Measurements from ENCODE around the gene KCTD2.
A peak's percentile ranks its signal among the peaks of the same experiment; 100 is the strongest.
"Not testable (repeated sequence)": the region's sequence is repeated elsewhere in the genome, so short reads cannot be mapped to it uniquely, and the experiment has no call there.

KCTD2 gene

DNA sequence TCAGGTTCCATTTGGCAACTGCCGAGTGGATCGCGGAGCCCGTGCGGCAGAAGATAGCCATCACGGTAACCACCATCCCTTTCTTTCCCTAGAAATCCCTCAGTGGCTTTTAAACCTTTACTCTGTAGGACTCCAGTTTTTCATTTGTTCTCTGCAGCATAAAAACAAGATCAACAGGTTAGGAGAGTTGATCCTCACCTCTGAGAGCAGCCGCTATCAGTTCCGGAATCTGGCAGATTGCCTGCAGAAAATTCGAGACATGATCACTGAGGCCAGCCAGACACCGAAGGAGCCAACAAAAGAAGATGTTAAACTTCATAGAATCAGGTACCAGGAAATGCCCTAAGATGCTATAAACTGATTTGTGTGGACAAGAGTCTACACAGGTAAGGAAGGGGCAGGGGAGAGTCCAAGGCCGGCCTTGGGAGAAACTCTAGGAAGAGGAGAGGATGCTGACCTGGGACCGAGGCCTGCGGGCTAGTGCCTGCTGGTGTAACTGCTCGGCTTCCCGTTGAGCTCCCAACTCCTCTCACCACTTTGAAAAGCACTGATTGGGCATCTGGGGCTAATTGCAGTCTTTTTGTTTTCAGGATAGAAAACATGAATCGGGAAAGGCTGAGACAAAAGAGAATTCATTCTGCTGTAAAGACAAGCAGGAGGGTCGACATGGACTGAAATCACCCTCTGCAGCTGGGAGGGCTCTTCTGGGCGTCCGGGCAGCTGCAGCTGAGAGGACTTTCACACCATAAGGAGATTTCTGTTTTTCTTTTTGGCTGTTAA is 26.5 kb upstream of the KCTD2 start:
- DNase-seq (ENCODE audit: low read depth): no peak

DNA sequence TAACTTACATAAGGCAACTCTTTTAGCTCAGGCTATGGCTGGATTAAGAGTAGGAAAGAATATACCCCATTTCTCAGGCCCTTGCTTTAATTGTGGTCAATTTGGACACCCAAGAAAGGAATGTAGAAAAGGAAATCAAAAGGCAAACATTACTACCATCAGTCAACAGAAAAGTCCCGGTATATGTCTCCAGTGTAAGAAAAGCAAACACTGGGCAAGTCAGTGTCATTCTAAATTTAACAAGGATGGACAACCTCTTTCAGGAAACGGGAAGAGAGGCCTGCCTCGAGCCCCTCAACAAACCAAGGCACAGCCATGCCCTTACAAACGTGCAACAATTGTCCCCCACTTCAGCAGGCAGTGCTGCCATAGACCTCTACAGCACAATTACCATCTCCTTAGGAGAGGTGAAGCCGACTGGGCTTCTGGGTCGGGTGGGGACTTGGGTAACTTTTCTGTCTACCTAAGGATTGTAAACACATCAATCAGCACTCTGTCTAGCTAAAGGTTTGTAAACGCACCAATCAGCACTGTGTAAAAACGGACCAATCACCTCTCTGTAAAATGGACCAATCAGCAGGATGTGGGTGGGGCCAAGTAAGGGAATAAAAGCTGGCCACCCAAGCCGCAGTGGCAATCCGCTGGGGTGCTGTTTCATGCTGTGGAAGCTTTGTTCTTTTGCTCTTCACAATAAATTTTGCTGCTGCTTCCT is 22.2 kb upstream of the KCTD2 start:
- no peak for DNase-seq (ENCODE audit: low read depth)

DNA sequence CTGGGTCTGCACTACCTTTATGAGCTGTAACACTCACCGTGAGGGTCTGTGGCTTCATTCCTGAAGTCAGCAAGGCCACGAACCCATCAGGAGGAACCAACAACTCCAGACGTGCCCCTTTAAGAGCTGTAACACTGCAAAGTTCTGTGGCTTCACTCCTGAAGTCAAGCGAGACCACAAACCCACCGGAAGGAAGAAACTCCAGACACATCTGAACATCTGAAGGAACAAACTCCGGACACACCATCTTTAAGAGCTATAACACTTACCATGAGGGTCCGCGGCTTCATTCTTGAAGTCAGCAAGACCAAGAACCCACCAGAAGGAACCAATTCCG is 21.7 kb upstream of the KCTD2 start:
- not testable (repeated sequence) for DNase-seq (ENCODE audit: low read depth)

DNA sequence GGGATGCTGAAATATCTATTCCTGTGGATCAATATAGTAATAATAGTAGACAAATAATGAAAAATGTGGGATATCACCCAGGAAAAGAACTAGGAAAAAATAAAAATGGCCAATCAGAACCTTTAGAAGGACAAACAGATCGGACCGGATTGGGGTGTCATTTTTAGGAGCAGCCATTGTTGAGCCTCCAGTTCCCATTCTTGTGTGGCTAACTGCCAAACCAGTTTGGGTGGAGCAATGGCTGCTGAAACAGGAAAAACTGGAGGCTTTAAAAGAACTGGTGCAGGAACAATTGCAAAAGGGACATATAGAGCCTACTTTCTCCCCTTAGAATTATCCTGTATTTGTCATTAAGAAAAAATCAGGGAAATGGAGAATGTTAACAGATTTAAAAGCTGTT is 20.4 kb upstream of the KCTD2 start:
- not testable (repeated sequence) for DNase-seq (ENCODE audit: low read depth)

DNA sequence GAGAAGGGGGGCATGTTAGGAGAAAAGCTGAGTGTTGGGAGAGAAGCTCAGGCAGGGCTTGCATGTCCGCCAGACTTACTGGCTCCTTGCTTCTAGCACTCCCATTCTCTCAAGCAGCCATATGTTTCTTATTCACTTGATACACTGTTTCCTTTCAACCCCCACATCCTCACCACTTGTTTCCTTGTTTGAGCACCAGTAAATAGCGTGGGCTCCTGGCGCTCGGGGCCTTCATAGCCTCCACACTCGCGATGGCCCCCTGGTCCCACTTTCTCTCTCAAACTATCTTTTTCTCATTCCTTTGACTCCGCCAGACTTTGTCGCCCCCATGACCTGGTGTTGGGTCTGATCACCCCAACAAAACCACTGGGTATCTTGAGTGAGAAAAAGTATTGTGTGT is 16.9 kb upstream of the KCTD2 start:
- no peak for DNase-seq (ENCODE audit: low read depth)

DNA sequence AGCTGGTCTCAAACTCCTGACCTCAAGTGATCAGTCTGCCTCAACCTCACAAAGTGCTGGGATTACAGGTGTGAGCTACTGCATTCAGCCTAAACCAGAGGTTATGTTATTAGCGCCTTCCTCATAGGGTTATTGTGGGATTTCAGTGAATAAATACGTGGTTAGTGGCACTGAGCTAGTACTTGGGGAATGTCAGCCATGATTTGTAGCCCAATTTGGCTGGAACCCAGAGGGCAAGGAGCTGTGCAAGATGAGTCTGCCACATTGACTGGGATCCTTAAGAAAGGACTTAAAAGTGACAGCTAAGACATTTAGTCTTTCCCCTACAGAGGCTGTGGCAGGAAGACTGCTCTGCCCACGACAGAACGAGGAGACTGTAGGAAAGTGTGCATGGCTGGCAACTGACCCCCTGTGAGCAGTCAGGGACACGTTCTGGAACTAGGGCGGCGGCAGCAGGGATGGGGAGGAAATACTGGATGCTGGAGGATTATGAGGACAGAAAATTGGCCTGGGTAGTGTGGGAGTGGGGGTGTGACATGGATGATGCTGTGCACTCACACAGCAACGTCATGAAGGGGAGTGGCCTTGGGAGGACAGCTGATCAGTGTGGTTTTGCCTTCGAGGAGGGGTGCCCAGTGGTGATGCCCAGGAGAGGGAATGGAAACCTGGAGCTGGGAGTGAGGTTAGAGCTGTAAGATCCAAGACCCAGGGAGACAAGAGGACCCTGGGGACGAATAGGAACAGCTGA is 14.9 kb upstream of the KCTD2 start:
- DNase-seq (ENCODE audit: low read depth): no peak

DNA sequence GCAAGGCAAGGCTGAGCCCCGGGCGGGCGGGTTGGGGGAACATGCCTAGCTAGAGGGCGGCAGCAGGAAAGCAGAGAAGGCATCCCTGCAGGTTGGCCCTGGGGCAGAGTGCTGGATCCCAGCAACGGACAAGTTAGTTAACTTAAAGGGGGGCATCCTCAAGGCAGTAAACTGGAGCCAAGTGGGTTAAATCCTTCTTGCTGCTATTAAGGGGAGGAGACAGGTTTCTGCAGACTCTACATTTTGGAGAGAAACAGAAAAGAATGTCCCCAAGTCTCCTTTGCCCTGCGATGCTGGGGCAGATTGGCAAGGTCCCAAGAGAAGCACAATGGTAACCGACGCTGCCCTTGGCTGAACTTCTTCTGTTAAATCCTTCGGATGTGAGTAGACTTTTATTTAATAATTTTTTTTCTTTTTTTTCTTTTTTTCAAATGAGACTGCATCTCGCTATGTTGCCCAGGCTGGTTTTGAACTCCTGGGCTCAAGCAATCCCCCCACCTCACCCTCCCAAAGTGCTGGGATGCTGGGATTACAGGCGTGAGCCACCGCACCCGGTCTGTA is 14.2 kb upstream of the KCTD2 start:
- no peak for DNase-seq (ENCODE audit: low read depth)

DNA sequence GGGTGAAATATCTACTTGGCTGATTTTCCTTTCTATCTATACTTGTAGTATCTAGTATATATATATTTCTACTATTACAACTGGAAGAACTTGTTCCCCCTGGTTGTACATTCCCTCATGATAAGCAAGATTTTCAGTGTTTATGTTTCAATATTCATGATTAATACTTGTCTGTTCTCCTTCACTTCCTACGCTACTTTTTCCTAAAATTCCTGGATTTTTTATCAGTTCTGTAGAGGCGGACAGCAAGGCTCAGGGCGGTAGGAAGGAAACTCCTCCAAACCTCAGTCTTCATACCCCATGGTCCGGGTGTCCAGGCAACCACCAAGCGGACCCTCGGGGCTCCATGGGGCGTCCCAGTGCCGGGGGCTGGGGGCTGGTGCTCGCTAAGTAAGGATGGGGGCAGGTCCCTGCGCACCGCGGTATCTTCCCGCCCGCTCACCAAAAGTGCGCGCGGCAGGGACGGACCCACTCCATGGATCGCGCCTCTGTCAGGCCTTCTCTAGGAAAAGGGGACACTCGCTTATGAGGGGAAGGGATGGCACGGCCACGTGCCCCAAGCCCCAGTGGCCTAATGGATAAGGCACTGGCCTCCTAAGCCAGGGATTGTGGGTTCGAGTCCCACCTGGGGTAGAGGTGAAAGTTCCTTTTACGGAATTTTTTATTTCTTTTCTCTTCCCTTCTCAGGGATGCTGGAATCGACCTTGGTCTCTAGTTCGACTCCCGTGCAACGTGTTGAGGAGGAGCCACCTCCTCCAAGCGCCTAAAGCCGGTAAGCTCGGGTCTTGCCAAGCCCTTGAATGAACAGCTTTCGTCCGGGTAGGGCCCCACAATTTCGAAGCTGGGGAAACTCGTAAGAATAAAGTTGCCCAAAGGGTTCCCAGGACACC is 13.4 kb upstream of the KCTD2 start:
- DNase-seq (ENCODE audit: low read depth): peak; percentile 92

DNA sequence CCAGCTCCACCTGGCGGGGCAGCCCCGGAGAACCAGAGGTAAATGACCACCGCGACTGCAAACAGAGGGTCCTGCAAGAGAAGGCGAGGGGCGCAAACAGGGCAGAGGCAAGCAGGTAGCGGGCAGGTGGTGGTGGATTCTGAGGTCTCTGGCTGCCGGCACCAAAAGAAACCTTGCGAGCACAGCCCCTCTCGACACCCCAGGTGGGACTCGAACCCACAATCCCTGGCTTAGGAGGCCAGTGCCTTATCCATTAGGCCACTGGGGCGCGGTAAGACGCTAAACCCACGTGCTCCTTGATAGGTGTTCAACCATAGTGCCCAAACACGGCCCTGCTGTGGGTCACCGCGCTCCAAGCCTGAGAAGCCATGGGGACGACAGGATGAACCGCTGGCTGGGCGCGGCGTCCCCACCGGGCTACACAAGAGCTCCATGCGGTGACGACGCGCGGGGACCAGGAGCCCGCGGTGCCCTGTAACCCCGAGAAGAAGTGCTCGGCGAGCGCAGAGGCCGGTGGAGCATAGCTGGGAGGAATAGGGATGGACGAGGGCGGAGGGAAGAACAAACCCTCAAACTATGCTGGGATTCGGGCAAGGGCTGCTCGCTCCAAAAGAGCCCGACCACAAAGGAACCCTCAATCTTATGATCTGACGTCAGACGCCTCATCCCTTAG is 12.7 kb upstream of the KCTD2 start:
- DNase-seq (ENCODE audit: low read depth): peak; percentile 92

DNA sequence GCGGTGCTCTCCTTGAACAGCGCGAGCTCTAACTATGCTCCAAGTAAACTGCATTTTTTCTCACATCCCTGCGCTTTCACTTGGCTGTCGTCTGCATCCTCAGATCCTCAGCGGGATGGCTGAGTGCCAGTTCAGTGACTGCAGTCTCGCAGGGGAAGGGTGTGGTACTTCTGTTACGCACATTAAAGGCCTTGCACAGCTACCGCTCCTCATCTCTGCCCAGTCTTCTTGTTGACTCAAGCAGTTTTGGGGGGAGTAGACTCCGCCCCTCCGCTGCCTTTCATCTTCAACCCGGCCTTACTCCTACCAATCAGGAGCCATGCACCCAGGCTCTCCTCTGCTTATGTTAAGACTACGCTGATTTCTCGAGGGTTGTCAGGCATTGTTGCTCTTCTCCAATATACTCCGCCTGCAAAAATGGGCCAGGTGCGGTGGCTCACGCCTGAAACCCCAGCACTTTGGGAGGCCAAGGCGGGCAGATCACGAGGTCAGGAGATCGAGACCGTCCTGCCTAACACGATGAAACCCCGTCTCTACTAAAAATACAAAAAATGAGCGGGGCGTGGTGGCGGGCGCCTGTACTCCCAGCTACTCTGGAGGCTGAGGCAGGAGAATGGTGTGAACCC is 10.3 kb upstream of the KCTD2 start:
- no peak for DNase-seq (ENCODE audit: low read depth)

DNA sequence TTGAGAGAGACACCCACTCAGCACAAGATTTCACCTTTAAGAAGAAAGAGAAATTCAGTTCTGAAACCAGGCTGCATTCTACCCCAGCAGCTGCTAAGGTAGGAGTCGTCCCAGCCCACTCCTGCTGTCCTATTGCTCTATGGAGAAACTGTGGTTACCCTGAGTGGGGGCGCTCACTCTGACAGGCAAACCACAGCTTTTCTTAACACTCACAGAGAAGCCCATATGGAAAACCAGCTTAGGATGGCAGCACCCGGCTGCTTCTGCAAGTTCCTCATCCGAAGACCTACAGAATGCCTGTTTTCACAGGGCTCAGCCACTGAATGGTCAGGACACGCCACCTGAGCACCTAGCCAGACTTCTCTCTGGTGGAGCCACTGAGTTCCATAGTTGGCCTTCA is 7.8 kb upstream of the KCTD2 start:
- no peak for DNase-seq (ENCODE audit: low read depth)

DNA sequence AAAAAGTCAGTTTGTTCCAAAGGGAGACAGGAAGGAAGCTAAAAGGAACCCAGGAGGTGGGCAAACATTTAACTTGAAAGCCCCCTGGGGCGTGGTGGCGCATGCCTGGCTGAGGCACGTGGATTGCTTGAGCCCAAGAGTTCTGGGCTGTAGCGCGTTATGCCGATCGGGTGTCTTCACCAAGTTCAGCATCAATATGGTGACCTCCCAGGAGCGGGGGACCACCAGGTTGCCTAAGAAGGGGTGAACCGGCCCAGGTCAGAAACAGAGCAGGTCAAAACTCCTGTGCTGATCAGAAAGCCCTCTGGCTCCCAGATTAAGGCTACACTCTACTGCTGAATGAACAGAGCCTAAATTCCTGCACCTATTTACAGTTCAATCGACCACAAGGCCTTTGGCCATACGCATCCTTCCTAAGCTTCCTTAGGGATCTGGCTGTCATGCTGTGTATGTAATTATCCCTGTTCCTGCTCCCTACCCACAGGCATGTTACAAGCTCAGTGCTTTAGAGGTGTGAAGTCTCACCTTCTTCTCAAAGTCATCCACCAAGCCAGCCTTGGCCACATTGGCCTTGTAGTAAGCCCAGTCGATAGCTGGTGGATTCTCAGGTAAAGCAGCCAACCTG is 5.3 kb upstream of the KCTD2 start:
- no peak for DNase-seq (ENCODE audit: low read depth)

DNA sequence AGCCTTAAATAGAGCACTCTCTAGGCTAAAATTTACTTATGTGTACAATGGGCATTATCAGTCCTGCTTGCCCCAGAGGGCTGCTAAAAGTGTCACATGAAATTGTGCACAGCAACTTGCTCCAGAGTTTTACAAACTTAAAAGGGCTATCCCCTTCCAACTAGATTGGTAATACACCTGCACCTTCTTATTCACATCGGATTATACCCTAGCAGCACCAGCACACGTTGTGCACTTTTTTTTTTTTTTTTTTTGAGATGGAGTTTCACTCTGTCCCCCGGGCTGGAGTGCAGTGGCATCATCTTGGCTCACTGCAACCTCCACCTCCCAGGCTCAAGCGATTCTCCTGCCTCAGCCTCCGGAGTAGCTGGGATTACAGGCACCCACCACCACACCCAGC is 3.2 kb upstream of the KCTD2 start:
- DNase-seq (ENCODE audit: low read depth): not testable (repeated sequence)

DNA sequence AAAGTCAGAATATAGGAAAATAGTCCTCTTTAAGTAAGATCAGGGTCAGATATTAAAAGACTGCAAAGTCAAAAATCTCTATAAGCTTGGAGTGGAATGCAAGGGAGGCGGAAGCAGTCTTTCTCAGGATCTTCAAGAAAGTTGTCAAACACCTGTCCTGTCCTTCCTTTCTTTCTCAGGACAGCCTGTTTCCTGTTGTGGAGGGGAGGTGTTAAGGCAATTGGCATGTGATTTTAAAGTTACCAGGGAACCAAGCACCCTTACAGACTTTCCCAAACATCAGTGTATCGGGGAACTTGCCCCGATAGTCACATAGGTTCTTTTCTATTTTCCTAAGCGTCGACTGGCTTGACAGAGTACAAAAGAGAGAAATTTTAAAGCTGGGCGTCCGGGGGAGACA is 2.3 kb upstream of the KCTD2 start:
- DNase-seq (ENCODE audit: low read depth): no peak

DNA sequence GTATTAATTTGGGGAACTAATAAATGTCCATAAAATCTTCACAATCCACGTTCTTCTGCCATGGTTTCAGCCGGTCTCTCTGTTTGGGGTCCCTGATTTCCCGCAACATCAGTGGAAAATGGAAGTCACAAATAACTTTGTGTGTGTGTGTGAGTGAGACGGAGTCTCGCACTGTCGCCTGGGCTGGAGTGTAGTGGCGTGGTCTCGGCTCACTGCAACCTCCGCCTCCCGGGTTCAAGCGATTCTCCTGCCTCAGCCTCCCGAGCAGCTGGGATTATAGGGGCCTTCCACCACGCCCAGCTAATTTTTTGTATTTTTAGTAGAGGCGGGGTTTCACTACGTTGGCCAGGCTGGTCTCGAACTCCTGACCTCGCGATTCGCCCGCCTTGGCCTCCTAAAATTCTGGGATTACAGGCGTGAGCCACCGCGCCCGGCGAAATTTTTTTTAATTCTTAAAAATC is 1.0 kb upstream of the KCTD2 start:
- not testable (repeated sequence) for DNase-seq (ENCODE audit: low read depth)

DNA sequence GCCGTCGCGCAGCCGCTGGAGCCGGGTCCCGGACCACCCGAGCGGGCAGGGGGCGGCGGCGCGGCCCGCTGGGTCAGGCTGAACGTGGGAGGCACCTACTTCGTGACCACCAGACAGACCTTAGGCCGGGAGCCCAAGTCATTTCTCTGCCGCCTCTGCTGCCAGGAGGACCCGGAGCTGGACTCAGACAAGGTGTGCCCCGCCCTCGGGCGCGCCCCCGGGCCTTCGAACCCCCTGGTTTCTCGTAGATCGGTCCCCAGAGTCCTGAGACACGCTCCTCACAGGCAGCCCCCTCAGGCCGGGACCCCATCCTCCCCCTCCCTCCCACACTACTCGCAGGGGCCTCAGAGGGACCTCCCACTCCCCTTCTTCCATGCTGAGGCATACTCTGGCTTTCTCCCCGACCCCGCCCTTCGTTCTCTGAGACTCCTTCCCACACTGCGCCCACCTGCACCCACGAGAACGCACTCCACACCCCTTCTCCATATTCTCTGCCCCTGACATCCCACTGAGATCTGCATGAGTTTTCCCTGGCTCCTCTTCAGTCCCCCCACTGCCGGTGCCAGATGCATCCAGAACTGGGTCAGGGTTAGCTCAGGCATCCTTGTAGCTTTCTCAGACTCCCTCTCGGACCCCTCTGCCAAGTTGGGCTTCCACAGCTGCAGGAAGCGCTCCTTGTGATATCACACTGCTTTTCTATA is 523 bp downstream of the KCTD2 start:
- DNase-seq (ENCODE audit: low read depth): no peak

DNA sequence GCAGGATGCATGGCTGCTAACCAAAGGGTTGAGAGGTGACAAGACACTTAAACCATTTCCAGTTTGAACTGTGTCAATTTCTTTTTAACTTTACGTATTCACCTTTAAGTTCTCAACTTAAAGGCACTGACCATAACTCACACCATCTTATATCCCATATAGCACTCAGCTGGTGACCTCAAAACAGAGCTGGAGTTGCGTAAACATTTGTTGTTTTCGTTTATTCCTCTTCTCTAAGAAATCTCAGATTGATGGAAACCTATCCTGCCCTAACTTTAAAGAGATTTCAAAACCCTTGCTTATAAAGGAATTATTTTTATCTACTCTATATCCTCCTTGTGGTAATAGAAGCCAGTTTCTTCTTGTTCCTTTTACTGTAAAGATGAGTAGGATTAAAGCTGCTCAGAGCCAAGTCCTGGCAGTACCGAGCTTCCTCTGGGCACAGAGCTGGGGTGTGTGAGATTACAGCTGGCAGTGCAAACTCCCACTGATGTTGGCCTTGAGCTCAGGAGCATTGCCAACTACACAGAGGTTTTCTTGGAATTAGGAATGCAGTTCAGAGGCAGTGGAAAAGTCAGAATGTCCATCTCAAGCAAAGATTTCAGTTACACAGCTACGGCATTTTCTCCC is 1.3 kb downstream of the KCTD2 start:
- DNase-seq (ENCODE audit: low read depth): no peak

DNA sequence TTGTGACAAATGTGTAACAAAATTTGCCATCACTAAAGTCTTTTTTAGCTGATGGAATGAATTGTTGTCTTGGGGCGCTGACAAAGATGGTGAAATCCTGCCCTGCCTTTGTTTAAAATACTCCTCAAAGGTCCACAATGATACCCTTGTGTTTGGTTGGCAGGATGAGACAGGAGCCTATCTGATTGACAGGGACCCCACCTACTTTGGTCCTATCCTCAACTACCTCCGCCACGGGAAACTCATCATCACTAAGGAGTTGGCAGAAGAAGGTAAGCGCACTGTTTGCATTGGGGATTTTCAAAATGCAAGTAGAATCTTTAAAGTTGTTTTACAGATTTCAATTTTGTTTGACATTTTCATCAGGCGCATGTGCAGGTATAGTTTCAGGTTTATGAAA is 2.0 kb downstream of the KCTD2 start:
- DNase-seq (ENCODE audit: low read depth): no peak

DNA sequence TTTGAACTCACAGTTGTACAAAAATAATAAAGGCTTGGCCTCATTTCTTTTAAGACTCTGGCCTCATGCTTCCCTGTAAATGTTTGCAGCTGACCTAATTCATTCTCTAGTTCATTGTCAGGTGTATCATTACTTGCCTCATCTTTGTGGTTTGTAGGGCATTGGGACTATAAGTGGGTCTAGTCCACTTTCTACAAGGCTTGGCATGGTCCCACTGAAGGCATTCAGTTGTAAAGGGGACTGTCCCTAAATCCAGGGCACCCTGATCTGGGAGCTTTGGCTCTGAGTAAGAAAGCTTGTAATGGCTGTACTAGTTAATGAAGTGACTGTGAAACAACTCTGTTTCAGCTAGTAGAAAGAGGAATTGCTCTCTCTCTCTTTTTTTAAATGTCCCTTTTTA is 2.7 kb downstream of the KCTD2 start:
- DNase-seq (ENCODE audit: low read depth): no peak
